Measurements from ENCODE around the gene GALNS.
A peak's percentile ranks its signal among the peaks of the same experiment; 100 is the strongest.

Gene GALNS

GRCh38 chr16:88861359-88861758 lies 4.6 kb upstream of the GALNS start:
- Mint-ChIP-seq H3K4me3 (no peak overlapping the region), H3K27me3 (no peaks in the 10 kb centered on the region)

GRCh38 chr16:88859381-88860091 lies 2.8 kb upstream of the GALNS start:
- Mint-ChIP-seq H3K9me3 (no peaks in the 10 kb centered on the region), H3K4me3 (no peak overlapping the region), H3K36me3 (ENCODE audit: low read depth) (peaks cover 19% of the 10 kb centered on the region), H3K4me1 (ENCODE audit: low read depth) (peaks cover 28% of the 10 kb centered on the region), H3K27ac (no peak overlapping the region), H3K27me3 (no peaks in the 10 kb centered on the region)

More at GRCh38 chr16:88861359-88861758, 4.6 kb upstream of the GALNS start:
- no peaks in the 10 kb centered on the region for H3K9me3 Mint-ChIP-seq
- H3K36me3 Mint-ChIP-seq (ENCODE audit: low read depth), result peaks cover 19% of the 10 kb centered on the region
- H3K27ac Mint-ChIP-seq, result no peak overlapping the region
- H3K4me1 Mint-ChIP-seq (ENCODE audit: low read depth), result peaks cover 13% of the 10 kb centered on the region

- peak overlapping the region; percentile 95 for H3K27ac Mint-ChIP-seq
- H3K27me3 Mint-ChIP-seq, result no peaks in the 10 kb centered on the region
- H3K9me3 Mint-ChIP-seq, result no peaks in the 10 kb centered on the region
- H3K36me3 Mint-ChIP-seq (ENCODE audit: low read depth), result peaks cover 19% of the 10 kb centered on the region
- peak overlapping the region; percentile 95 for H3K4me3 Mint-ChIP-seq
- H3K4me1 Mint-ChIP-seq (ENCODE audit: low read depth), result peaks cover 31% of the 10 kb centered on the region
These were observed 1.1 kb upstream of the GALNS start for GRCh38 chr16:88857728-88858339.

- peak overlapping the region; percentile 52 for H3K27ac Mint-ChIP-seq
- peaks cover 15% of the 10 kb centered on the region for H3K36me3 Mint-ChIP-seq (ENCODE audit: low read depth)
- peak overlapping the region; percentile 95 for H3K4me3 Mint-ChIP-seq
- no peaks in the 10 kb centered on the region for H3K27me3 Mint-ChIP-seq
- H3K4me1 Mint-ChIP-seq (ENCODE audit: low read depth), result peaks cover 31% of the 10 kb centered on the region
- no peaks in the 10 kb centered on the region for H3K9me3 Mint-ChIP-seq
These were observed 472 bp downstream of the GALNS start for GRCh38 chr16:88856122-88856827.

- no peaks in the 10 kb centered on the region for H3K27me3 Mint-ChIP-seq
- peak overlapping the region; percentile 52 for H3K27ac Mint-ChIP-seq
These were observed 1.0 kb downstream of the GALNS start for GRCh38 chr16:88855736-88856121.

GRCh38 chr16:88855176-88855575 lies 1.6 kb downstream of the GALNS start:
- H3K9me3 Mint-ChIP-seq, result no peaks in the 10 kb centered on the region
- H3K4me1 Mint-ChIP-seq (ENCODE audit: low read depth), result peaks cover 31% of the 10 kb centered on the region
- peak overlapping the region; percentile 31 for H3K27ac Mint-ChIP-seq
- no peaks in the 10 kb centered on the region for H3K27me3 Mint-ChIP-seq
- peaks cover 9% of the 10 kb centered on the region for H3K36me3 Mint-ChIP-seq (ENCODE audit: low read depth)
- peak overlapping the region; percentile 76 for H3K4me3 Mint-ChIP-seq

More at GRCh38 chr16:88855736-88856121, 1.0 kb downstream of the GALNS start:
- Mint-ChIP-seq H3K4me1 (ENCODE audit: low read depth) (peaks cover 31% of the 10 kb centered on the region), H3K36me3 (ENCODE audit: low read depth) (peaks cover 10% of the 10 kb centered on the region), H3K9me3 (no peaks in the 10 kb centered on the region), H3K4me3 (peak overlapping the region; percentile 80)

GRCh38 chr16:88854306-88855111 lies 2.2 kb downstream of the GALNS start:
- peak overlapping the region; percentile 31 for H3K27ac Mint-ChIP-seq
- H3K4me1 Mint-ChIP-seq (ENCODE audit: low read depth), result peaks cover 31% of the 10 kb centered on the region
- no peaks in the 10 kb centered on the region for H3K27me3 Mint-ChIP-seq
- peaks cover 2% of the 10 kb centered on the region for H3K36me3 Mint-ChIP-seq (ENCODE audit: low read depth)
- peak overlapping the region; percentile 76 for H3K4me3 Mint-ChIP-seq
- no peaks in the 10 kb centered on the region for H3K9me3 Mint-ChIP-seq

GRCh38 chr16:88853325-88853941 lies 3.3 kb downstream of the GALNS start:
- no peak overlapping the region for H3K27ac Mint-ChIP-seq
- no peaks in the 10 kb centered on the region for H3K27me3 Mint-ChIP-seq
- H3K36me3 Mint-ChIP-seq (ENCODE audit: low read depth), result no peaks in the 10 kb centered on the region

GRCh38 chr16:88851616-88852015 lies 5.1 kb downstream of the GALNS start:
- H3K9me3 Mint-ChIP-seq, result no peaks in the 10 kb centered on the region
- peaks cover 18% of the 10 kb centered on the region for H3K4me1 Mint-ChIP-seq (ENCODE audit: low read depth)
- no peak overlapping the region for H3K4me3 Mint-ChIP-seq
- no peak overlapping the region for H3K27ac Mint-ChIP-seq
- no peaks in the 10 kb centered on the region for H3K36me3 Mint-ChIP-seq (ENCODE audit: low read depth)
- no peaks in the 10 kb centered on the region for H3K27me3 Mint-ChIP-seq

More at GRCh38 chr16:88853325-88853941, 3.3 kb downstream of the GALNS start:
- Mint-ChIP-seq H3K4me3 (no peak overlapping the region), H3K4me1 (ENCODE audit: low read depth) (peaks cover 28% of the 10 kb centered on the region), H3K9me3 (no peaks in the 10 kb centered on the region)

GRCh38 chr16:88850531-88851199 lies 6.1 kb downstream of the GALNS start:
- Mint-ChIP-seq H3K4me1 (ENCODE audit: low read depth) (peaks cover 13% of the 10 kb centered on the region), H3K27ac (no peak overlapping the region), H3K9me3 (no peaks in the 10 kb centered on the region), H3K27me3 (no peaks in the 10 kb centered on the region), H3K36me3 (ENCODE audit: low read depth) (no peaks in the 10 kb centered on the region), H3K4me3 (no peak overlapping the region)

GRCh38 chr16:88848557-88848956 lies 8.2 kb downstream of the GALNS start:
- no peak overlapping the region for H3K4me3 Mint-ChIP-seq
- H3K27ac Mint-ChIP-seq, result no peak overlapping the region
- H3K36me3 Mint-ChIP-seq (ENCODE audit: low read depth), result no peaks in the 10 kb centered on the region
- H3K27me3 Mint-ChIP-seq, result no peaks in the 10 kb centered on the region
- H3K9me3 Mint-ChIP-seq, result no peaks in the 10 kb centered on the region
- H3K4me1 Mint-ChIP-seq (ENCODE audit: low read depth), result no peaks in the 10 kb centered on the region

GRCh38 chr16:88847654-88848053 lies 9.1 kb downstream of the GALNS start:
- Mint-ChIP-seq H3K4me3 (no peak overlapping the region), H3K36me3 (ENCODE audit: low read depth) (no peaks in the 10 kb centered on the region), H3K27me3 (no peaks in the 10 kb centered on the region), H3K27ac (no peak overlapping the region), H3K4me1 (ENCODE audit: low read depth) (no peaks in the 10 kb centered on the region), H3K9me3 (no peaks in the 10 kb centered on the region)

GRCh38 chr16:88846088-88846487 lies 10.7 kb downstream of the GALNS start:
- no peaks in the 10 kb centered on the region for H3K27me3 Mint-ChIP-seq
- no peaks in the 10 kb centered on the region for H3K4me1 Mint-ChIP-seq (ENCODE audit: low read depth)
- H3K27ac Mint-ChIP-seq, result no peak overlapping the region
- H3K36me3 Mint-ChIP-seq (ENCODE audit: low read depth), result no peaks in the 10 kb centered on the region
- H3K9me3 Mint-ChIP-seq, result no peaks in the 10 kb centered on the region
- H3K4me3 Mint-ChIP-seq, result no peak overlapping the region
